Measurements from ENCODE around the gene NANP. TPM values are rescaled to one million over a fixed set of nuclear protein-coding genes. Genes with fewer than 3 reads are reported as not detected.

The NANP gene
- total RNA-seq, 1 donor from 2014 or later: 4.4 TPM

GRCh38 chr20:25624500-25624939 is 706 bp upstream of the NANP start:
- peak overlapping the region; percentile 93 for H3K4me3 ChIP-seq (ENCODE audit: low read depth, low read length)
- DNase-seq (ENCODE audit: low read depth): no peak
- TF ChIP-seq CTCF (conservative IDR thresholded peaks at IDR 0.05; ENCODE audit: low read depth, low read length): no peak

- TF ChIP-seq CTCF (conservative IDR thresholded peaks at IDR 0.05; ENCODE audit: low read depth, low read length): no peak
- H3K4me3 ChIP-seq (ENCODE audit: low read depth, low read length): peak overlapping the region; percentile 93
- DNase-seq (ENCODE audit: low read depth): no peak
Measured at GRCh38 chr20:25623225-25623735, 534 bp downstream of the NANP start.

GRCh38 chr20:25622450-25623224 is 1.2 kb downstream of the NANP start:
- TF ChIP-seq CTCF (conservative IDR thresholded peaks at IDR 0.05; ENCODE audit: low read depth, low read length): peak; percentile 33
- DNase-seq (ENCODE audit: low read depth): no peak
- H3K4me3 ChIP-seq (ENCODE audit: low read depth, low read length): peak overlapping the region; percentile 93

GRCh38 chr20:25622049-25622448 is 1.8 kb downstream of the NANP start:
- no peak for DNase-seq (ENCODE audit: low read depth)
- no peak for TF ChIP-seq CTCF (conservative IDR thresholded peaks at IDR 0.05; ENCODE audit: low read depth, low read length)
- H3K4me3 ChIP-seq (ENCODE audit: low read depth, low read length): peak overlapping the region; percentile 93

GRCh38 chr20:25619514-25619913 is 4.3 kb downstream of the NANP start:
- no peak overlapping the region for H3K4me3 ChIP-seq (ENCODE audit: low read depth, low read length)
- TF ChIP-seq CTCF (conservative IDR thresholded peaks at IDR 0.05; ENCODE audit: low read depth, low read length): no peak
- DNase-seq (ENCODE audit: low read depth): no peak

GRCh38 chr20:25608774-25609173 is 15.0 kb downstream of the NANP start:
- no peak for DNase-seq (ENCODE audit: low read depth)
- TF ChIP-seq CTCF (conservative IDR thresholded peaks at IDR 0.05; ENCODE audit: low read depth, low read length): no peak
- no peak overlapping the region for H3K4me3 ChIP-seq (ENCODE audit: low read depth, low read length)
